GM20000 (cell line): Measurements from ENCODE around the gene CHRNG.

Experiments used
- DNase-seq: peaks from one replicate; pipeline ENCODE4 v3.0.0; 2012; ENCODE audit warnings: low spot score
- TF ChIP-seq, protein P1 (sequence below): IDR thresholded peaks from 2 replicates; pipeline ENCODE4 v1.5.1; 2012; ENCODE audit warnings: mild to moderate bottlenecking, control low read depth; ENCODE audit errors: extremely low read depth, missing control alignments

CHRNG gene

GRCh38 chr2:232535761-232536530 lies 3.5 kb upstream of the CHRNG start:
- TF ChIP-seq, protein P1, sequence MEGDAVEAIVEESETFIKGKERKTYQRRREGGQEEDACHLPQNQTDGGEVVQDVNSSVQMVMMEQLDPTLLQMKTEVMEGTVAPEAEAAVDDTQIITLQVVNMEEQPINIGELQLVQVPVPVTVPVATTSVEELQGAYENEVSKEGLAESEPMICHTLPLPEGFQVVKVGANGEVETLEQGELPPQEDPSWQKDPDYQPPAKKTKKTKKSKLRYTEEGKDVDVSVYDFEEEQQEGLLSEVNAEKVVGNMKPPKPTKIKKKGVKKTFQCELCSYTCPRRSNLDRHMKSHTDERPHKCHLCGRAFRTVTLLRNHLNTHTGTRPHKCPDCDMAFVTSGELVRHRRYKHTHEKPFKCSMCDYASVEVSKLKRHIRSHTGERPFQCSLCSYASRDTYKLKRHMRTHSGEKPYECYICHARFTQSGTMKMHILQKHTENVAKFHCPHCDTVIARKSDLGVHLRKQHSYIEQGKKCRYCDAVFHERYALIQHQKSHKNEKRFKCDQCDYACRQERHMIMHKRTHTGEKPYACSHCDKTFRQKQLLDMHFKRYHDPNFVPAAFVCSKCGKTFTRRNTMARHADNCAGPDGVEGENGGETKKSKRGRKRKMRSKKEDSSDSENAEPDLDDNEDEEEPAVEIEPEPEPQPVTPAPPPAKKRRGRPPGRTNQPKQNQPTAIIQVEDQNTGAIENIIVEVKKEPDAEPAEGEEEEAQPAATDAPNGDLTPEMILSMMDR: no peak
- no peak for DNase-seq

DNA sequence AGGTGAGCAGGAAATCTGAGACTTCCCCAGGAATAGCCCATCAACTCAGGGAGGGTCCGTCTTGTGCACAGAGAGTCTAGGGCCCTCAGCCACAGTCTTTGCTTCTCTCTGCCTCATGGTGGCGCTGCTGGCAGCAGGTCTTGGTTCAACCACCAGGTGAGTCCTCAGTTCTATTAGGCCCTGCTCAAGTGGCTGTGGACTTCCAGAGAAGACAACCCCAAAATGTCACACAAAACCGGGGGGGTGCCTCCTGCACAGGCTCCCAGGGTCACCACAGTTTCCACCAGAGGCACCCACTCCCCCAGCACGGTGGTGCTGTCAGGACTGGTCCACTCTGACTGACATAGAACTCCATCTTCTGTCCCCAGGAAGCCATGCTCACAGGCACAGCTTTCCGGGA lies 2.4 kb upstream of the CHRNG start:
- no peak for DNase-seq
- TF ChIP-seq, protein P1: no peak

DNA sequence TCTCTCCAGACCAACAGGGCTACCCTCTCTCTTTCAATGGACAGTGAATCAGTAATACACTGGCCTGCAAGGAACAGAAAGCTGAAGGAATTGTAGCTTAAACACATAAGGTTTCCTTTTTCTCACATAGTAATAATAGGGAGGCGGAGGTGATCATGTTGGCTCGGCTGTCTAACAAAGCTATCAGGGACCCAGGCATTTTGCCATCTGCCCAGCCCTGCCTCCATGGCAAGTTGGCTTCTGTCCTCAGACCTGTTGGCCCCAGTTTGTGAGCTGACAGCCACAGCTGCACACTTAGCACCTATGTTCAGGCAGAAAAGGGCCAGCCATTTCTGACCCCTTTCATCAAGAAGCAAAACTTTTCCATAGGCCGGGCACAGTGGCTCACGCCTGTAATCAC lies 2.0 kb upstream of the CHRNG start:
- DNase-seq: no peak
- TF ChIP-seq, protein P1: no peak

GRCh38 chr2:232538671-232539070 lies 821 bp upstream of the CHRNG start:
- TF ChIP-seq, protein P1: no peak
- DNase-seq: no peak

GRCh38 chr2:232540441-232541041 lies 1.0 kb downstream of the CHRNG start:
- DNase-seq: no peak
- TF ChIP-seq, protein P1: no peak

GRCh38 chr2:232541195-232541960 lies 1.9 kb downstream of the CHRNG start:
- TF ChIP-seq, protein P1: no peak
- DNase-seq: no peak

- TF ChIP-seq, protein P1: no peak
- DNase-seq: no peak
These were observed 2.6 kb downstream of the CHRNG start for GRCh38 chr2:232541961-232542714.
